HEK293 (cell line): ENCODE results near the gene SLC66A2.

ENCODE experiments used
- ZBTB7A ChIP-seq: fragments of 450-650 bp; formaldehyde crosslinking; IDR thresholded peaks from 2 replicates; pipeline ENCODE4 v1.5.1; 2016; ENCODE audit warnings: low read depth, missing biosample characterization, missing genetic modification characterization
- ZNF114 ChIP-seq: fragments of 450-650 bp; formaldehyde crosslinking; IDR thresholded peaks from 2 replicates; pipeline ENCODE4 v1.5.0; 2017; ENCODE audit warnings: missing biosample characterization, missing genetic modification characterization
- ZNF132 ChIP-seq: fragments of 450-650 bp; formaldehyde crosslinking; IDR thresholded peaks from 2 replicates; pipeline ENCODE4 v1.5.1; 2017; ENCODE audit warnings: missing biosample characterization, missing genetic modification characterization, borderline replicate concordance
- ZNF239 ChIP-seq: fragments of 450-650 bp; formaldehyde crosslinking; IDR thresholded peaks from 2 replicates; pipeline ENCODE4 v1.5.1; 2016; ENCODE audit warnings: missing biosample characterization, missing genetic modification characterization
- ZNF37A ChIP-seq: fragments of 450-650 bp; IDR thresholded peaks from 2 replicates; pipeline ENCODE4 v1.5.1; 2018; ENCODE audit warnings: missing biosample characterization, missing genetic modification characterization
- ZNF426 ChIP-seq: fragments of 450-650 bp; formaldehyde crosslinking; IDR thresholded peaks from 2 replicates; pipeline ENCODE4 v1.5.1; 2017; ENCODE audit warnings: missing biosample characterization, missing genetic modification characterization, mild to moderate bottlenecking, inconsistent platforms, moderate library complexity
- ZSCAN23 ChIP-seq: fragments of 450-650 bp; formaldehyde crosslinking; IDR thresholded peaks from 2 replicates; pipeline ENCODE4 v1.5.1; 2016; ENCODE audit warnings: missing biosample characterization, missing genetic modification characterization
- TF ChIP-seq, protein P1 (sequence below): fragments of 450-650 bp; formaldehyde crosslinking; IDR thresholded peaks from 2 replicates; pipeline ENCODE4 v1.5.1; 2016; ENCODE audit warnings: missing biosample characterization, missing genetic modification characterization
- TF ChIP-seq, protein P2 (sequence below): fragments of 450-650 bp; formaldehyde crosslinking; IDR thresholded peaks from 2 replicates; pipeline ENCODE4 v1.5.1; 2016; ENCODE audit warnings: missing biosample characterization, missing genetic modification characterization
- TF ChIP-seq, protein P3 (sequence below): fragments of 450-650 bp; formaldehyde crosslinking; IDR thresholded peaks from 2 replicates; pipeline ENCODE4 v1.5.1; 2016; ENCODE audit warnings: missing biosample characterization, missing genetic modification characterization
- TF ChIP-seq, protein P4 (sequence below): sonication (generic); formaldehyde crosslinking; IDR thresholded peaks from 2 replicates; pipeline ENCODE4 v1.8.1; 2022; ENCODE audit warnings: mild to moderate bottlenecking, moderate library complexity, missing genetic modification reagents
- TF ChIP-seq, protein P5 (sequence below): fragments of 450-650 bp; formaldehyde crosslinking; optimal IDR thresholded peaks from 2 replicates; pipeline ENCODE3; 2016; ENCODE audit warnings: missing biosample characterization, mild to moderate bottlenecking, missing genetic modification characterization

DNA sequence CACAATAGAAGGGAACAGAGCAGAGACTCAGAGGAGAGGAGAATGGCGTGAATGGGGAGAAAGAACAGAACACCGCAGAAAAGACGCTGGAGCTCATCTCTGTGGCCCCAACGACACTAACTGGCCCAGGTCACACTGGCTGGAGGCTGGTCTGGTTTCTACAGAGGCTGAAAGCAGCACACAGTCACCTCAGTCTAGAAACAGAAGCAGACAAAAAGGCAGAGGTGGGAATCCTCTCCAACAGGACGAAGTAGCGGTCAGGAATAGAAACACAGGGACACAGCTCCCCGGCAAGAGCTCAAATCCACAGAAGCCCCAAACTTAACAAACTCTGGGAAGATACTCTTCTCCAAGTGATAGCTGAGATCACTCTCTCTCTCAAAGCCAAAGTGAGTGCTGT is 9.2 kb downstream of the SLC66A2 start:
- TF ChIP-seq ZSCAN23 (no peak), ZNF239 (tag by site-specific recombination) (no peak), ZBTB7A (no peak), ZNF426 (tag by site-specific recombination) (no peak), ZNF132 (no peak), ZNF37A (tag by site-specific recombination) (no peak), ZNF114 (tag by site-specific recombination) (no peak)
- TF ChIP-seq, protein P1, sequence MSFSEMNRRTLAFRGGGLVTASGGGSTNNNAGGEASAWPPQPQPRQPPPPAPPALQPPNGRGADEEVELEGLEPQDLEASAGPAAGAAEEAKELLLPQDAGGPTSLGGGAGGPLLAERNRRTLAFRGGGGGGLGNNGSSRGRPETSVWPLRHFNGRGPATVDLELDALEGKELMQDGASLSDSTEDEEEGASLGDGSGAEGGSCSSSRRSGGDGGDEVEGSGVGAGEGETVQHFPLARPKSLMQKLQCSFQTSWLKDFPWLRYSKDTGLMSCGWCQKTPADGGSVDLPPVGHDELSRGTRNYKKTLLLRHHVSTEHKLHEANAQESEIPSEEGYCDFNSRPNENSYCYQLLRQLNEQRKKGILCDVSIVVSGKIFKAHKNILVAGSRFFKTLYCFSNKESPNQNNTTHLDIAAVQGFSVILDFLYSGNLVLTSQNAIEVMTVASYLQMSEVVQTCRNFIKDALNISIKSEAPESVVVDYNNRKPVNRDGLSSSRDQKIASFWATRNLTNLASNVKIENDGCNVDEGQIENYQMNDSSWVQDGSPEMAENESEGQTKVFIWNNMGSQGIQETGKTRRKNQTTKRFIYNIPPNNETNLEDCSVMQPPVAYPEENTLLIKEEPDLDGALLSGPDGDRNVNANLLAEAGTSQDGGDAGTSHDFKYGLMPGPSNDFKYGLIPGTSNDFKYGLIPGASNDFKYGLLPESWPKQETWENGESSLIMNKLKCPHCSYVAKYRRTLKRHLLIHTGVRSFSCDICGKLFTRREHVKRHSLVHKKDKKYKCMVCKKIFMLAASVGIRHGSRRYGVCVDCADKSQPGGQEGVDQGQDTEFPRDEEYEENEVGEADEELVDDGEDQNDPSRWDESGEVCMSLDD (tag by site-specific recombination): no peak
- TF ChIP-seq, protein P2, sequence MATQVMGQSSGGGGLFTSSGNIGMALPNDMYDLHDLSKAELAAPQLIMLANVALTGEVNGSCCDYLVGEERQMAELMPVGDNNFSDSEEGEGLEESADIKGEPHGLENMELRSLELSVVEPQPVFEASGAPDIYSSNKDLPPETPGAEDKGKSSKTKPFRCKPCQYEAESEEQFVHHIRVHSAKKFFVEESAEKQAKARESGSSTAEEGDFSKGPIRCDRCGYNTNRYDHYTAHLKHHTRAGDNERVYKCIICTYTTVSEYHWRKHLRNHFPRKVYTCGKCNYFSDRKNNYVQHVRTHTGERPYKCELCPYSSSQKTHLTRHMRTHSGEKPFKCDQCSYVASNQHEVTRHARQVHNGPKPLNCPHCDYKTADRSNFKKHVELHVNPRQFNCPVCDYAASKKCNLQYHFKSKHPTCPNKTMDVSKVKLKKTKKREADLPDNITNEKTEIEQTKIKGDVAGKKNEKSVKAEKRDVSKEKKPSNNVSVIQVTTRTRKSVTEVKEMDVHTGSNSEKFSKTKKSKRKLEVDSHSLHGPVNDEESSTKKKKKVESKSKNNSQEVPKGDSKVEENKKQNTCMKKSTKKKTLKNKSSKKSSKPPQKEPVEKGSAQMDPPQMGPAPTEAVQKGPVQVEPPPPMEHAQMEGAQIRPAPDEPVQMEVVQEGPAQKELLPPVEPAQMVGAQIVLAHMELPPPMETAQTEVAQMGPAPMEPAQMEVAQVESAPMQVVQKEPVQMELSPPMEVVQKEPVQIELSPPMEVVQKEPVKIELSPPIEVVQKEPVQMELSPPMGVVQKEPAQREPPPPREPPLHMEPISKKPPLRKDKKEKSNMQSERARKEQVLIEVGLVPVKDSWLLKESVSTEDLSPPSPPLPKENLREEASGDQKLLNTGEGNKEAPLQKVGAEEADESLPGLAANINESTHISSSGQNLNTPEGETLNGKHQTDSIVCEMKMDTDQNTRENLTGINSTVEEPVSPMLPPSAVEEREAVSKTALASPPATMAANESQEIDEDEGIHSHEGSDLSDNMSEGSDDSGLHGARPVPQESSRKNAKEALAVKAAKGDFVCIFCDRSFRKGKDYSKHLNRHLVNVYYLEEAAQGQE (tag by site-specific recombination): no peak
- TF ChIP-seq, protein P3, sequence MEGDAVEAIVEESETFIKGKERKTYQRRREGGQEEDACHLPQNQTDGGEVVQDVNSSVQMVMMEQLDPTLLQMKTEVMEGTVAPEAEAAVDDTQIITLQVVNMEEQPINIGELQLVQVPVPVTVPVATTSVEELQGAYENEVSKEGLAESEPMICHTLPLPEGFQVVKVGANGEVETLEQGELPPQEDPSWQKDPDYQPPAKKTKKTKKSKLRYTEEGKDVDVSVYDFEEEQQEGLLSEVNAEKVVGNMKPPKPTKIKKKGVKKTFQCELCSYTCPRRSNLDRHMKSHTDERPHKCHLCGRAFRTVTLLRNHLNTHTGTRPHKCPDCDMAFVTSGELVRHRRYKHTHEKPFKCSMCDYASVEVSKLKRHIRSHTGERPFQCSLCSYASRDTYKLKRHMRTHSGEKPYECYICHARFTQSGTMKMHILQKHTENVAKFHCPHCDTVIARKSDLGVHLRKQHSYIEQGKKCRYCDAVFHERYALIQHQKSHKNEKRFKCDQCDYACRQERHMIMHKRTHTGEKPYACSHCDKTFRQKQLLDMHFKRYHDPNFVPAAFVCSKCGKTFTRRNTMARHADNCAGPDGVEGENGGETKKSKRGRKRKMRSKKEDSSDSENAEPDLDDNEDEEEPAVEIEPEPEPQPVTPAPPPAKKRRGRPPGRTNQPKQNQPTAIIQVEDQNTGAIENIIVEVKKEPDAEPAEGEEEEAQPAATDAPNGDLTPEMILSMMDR (tag by site-specific recombination): no peak
- TF ChIP-seq, protein P4, sequence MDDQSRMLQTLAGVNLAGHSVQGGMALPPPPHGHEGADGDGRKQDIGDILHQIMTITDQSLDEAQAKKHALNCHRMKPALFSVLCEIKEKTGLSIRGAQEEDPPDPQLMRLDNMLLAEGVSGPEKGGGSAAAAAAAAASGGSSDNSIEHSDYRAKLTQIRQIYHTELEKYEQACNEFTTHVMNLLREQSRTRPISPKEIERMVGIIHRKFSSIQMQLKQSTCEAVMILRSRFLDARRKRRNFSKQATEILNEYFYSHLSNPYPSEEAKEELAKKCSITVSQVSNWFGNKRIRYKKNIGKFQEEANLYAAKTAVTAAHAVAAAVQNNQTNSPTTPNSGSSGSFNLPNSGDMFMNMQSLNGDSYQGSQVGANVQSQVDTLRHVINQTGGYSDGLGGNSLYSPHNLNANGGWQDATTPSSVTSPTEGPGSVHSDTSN (CRISPR knock-in tag): no peak
- TF ChIP-seq, protein P5, sequence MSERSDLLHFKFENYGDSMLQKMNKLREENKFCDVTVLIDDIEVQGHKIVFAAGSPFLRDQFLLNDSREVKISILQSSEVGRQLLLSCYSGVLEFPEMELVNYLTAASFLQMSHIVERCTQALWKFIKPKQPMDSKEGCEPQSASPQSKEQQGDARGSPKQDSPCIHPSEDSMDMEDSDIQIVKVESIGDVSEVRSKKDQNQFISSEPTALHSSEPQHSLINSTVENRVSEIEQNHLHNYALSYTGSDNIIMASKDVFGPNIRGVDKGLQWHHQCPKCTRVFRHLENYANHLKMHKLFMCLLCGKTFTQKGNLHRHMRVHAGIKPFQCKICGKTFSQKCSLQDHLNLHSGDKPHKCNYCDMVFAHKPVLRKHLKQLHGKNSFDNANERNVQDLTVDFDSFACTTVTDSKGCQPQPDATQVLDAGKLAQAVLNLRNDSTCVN (tag by site-specific recombination): no peak
